Measurements from ENCODE around the gene PPP1R16B.
A peak's percentile ranks its signal among the peaks of the same experiment; 100 is the strongest.

The PPP1R16B gene

DNA sequence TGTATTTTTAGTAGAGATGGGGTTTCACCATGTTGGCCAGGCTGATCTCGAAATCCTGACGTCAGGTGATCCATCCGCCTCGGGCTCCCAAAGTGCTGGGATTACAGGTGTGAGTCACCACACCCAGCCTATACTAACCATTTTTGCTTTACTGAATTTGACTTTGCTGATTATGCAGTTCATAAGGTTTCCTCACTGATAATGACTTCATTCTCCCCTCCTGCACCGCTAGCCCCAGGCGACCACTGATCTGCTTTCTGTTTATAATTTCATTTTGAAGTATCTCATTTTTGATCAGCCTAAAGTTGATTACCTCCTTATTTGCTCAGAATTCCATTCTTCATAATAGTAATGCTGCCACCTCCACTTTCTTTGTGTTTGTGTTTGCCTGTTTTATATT is 72.0 kb downstream of the PPP1R16B start:
- no peak for DNase-seq (ENCODE audit: low spot score)

GRCh38 chr20:38878866-38879265 is 73.4 kb downstream of the PPP1R16B start:
- DNase-seq (ENCODE audit: low spot score) = peak; percentile 45

- no peak for DNase-seq (ENCODE audit: low spot score)
Measured at GRCh38 chr20:38880952-38881735, 75.6 kb downstream of the PPP1R16B start.

GRCh38 chr20:38881806-38882440 is 76.4 kb downstream of the PPP1R16B start:
- DNase-seq (ENCODE audit: low spot score) = no peak

- DNase-seq (ENCODE audit: low spot score) = no peak
Measured at GRCh38 chr20:38882600-38882999, 77.1 kb downstream of the PPP1R16B start.

- DNase-seq (ENCODE audit: low spot score) = no peak
Measured at GRCh38 chr20:38883081-38883980, 77.8 kb downstream of the PPP1R16B start.

- no peak for DNase-seq (ENCODE audit: low spot score)
Measured at GRCh38 chr20:38883981-38884733, 78.7 kb downstream of the PPP1R16B start.

- no peak for DNase-seq (ENCODE audit: low spot score)
Measured at GRCh38 chr20:38885357-38885756, 79.9 kb downstream of the PPP1R16B start.

GRCh38 chr20:38888059-38888831 is 82.7 kb downstream of the PPP1R16B start:
- DNase-seq (ENCODE audit: low spot score) = no peak

GRCh38 chr20:38889050-38889449 is 83.6 kb downstream of the PPP1R16B start:
- DNase-seq (ENCODE audit: low spot score) = no peak

- no peak for DNase-seq (ENCODE audit: low spot score)
Measured at GRCh38 chr20:38889792-38890496, 84.4 kb downstream of the PPP1R16B start.

DNA sequence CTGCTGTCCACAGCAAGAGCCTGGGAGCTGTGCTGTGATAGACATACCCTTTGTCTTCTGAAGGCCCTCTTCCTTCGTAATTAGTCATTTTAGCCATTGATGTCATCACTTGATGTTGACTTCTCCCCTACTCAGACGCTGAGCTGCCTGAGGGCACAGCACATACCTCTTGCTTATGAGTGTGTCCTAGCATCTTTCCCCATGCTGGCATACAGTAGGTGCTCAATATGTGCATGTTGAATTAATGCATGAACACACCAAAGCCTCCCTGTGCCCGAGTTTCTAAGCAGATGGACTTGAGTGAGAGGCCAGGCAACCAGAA is 85.0 kb downstream of the PPP1R16B start:
- no peak for DNase-seq (ENCODE audit: low spot score)

DNA sequence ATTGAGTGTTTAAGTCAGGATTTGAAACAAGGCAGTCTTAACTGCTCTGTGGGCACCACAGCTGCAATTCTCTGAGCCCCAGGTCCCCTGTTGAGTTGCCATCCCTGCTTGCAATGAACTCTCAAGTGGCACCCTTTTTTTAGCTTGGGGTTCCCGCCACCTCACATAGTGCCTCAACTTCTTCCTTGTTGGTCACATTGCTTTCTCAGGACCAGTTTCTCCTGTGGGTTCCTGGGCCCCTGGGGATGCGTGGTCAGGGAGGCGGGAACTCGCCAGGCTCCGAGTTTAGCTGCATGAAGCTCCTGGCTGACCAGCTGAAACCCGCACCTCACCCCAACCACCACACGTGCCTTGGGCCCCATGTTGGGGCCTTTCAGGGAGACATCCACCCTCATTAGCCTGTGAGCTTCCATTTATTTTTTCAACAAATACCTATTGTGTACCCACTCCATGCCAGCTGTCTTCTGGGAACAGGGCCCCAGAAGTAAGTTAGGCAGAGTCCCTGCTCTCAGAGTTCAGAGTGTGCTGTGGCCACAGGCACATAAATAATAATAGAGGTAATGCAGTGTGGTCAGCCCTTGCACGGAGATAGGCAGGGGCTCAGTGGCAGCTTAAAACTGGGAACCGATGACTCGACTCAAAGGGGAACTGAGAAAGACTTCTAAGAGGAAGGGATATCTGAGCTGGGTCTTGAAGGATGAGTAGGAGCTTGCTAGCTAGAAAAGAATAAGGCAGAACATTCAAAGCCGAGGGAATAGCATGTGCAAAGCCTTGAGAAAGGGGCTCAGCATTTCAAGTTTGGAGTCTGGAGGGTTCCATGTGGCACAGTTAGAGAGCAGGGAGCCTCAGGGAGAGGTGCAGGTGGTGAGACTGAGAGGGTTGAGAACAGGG is 86.8 kb downstream of the PPP1R16B start:
- DNase-seq (ENCODE audit: low spot score) = no peak

GRCh38 chr20:38893056-38893564 is 87.6 kb downstream of the PPP1R16B start:
- DNase-seq (ENCODE audit: low spot score) = no peak

- peak; percentile 77 for DNase-seq (ENCODE audit: low spot score)
Measured at GRCh38 chr20:38893565-38894090, 88.1 kb downstream of the PPP1R16B start.

DNA sequence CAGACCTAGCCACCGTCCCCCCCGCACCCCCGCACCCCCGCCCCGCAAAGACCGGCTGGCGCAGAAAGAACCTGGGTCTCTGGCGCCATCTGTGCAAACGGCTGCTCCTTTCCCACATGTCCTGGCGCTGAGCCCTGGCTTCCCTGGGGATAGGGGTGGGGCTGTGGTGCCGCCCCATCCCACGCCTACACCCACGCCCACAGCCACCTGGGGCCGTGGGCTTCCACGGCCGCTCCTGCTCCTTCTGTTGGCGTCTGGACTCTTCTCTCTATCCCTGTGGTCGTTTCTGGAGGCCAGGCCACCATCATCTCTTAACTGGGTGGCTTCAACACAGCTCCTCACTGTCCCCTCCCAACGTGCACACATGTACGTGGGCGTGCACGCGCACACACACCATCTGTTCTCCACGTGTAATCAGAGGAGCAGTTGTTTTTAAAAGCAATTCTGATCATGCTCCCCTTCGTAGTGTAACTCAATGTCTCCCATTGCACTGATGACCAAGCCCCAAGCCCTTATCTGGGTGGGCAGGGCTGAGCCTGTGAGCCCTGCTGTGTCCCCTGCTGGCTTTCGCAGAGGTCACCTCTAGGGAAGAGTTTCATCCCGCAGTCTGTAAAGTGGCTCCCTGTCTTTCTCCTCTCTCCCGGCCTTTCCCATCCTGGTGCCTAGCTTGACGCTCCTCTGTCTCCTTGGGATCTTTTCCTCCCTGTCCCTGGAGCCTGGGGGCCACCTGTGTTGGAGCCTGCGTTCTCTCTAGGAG is 88.8 kb downstream of the PPP1R16B start:
- DNase-seq (ENCODE audit: low spot score) = no peak

- no peak for DNase-seq (ENCODE audit: low spot score)
Measured at GRCh38 chr20:38895098-38895949, 89.8 kb downstream of the PPP1R16B start.

Measured in AG08395 (cell line).